NCI-H1092 treated with DMSO at 0.1 percent for 48 hours (cell line): Measurements from ENCODE around the gene ADGB.

Experiments used
- DNase-seq: peaks from one replicate; lab custom pipeline; 2025; lab: John Stamatoyannopoulos, UW

The ADGB gene

GRCh38 chr6:146634022-146634421 lies 35.2 kb downstream of the ADGB start:
- DNase-seq: no peak

DNA sequence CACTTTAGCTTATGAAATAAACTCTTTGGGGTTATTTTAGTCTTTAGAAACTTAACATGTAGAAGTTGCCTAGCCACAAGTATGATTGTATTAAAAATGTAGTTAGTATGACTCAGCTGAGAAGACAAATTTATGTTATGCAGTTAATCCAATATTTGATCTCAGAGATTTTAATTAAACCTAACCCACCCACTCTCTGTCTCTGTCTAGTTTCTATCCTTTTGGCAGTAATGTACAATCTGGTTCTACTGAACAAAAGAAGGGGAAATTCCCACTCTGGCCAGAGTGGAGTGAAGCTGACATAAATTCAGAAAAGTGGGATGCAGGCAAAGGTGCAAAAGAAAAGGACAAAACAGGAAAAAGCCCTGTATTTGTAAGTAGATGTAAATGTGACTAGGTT lies 36.4 kb downstream of the ADGB start:
- no peak for DNase-seq

- no peak for DNase-seq
These were observed 37.7 kb downstream of the ADGB start for GRCh38 chr6:146636481-146636880.

GRCh38 chr6:146642921-146643320 lies 44.1 kb downstream of the ADGB start:
- DNase-seq: no peak

DNA sequence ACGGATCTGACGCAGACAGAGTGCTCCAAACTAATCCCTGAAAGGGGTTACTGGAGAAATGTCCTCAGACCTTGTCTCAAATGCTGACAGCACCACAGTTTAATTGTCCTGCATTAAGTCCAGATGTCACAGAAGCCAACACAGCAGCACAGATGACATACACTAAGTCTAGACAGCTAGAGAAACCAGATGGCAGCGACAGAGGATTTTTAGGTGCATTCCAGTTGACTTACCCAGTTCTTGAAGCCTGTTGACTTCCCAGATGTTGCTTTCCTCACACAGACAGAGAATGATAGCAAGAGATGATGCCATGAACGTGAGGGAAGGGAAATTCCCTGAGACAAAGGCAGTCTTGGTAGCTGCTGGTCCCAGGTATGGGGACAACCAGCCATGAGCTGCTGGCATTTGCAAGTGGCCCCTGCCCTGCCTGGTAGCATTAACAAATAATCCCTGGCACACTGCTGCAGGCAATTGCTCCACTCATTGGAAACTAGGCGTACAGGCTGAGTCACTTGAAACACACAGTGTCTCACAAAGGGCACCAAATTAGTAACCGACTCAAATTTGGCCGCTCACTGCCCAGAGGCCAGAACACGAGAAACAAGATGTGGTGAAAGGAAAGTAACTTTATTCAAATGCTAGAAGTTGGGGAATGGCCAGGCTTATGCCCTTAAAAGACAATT lies 52.2 kb downstream of the ADGB start:
- no peak for DNase-seq

- no peak for DNase-seq
These were observed 52.7 kb downstream of the ADGB start for GRCh38 chr6:146651482-146651863.

- no peak for DNase-seq
These were observed 58.7 kb downstream of the ADGB start for GRCh38 chr6:146657432-146657831.

DNA sequence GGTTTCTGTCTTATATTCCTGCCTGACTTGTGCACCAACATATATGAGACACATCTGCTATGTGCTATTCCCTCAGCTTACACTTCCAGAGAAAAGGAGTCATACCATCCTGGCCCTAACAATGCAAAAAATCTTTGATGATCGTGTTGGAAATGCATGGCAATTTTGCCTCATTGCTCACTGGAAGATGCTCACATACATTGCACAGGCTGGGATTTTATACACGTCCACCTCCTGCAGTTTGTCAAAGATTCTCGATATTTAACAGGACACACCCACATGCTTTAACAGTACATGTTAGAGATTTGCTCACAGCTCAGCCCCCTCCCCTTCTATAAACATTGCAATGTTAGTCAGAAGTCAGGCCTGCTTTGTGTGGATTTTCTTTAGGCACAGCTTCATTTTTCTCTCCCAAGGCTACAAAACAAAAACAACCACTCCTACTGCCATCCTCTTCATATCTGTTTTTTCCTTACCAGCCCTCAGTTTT lies 66.1 kb downstream of the ADGB start:
- no peak for DNase-seq

- no peak for DNase-seq
These were observed 68.1 kb downstream of the ADGB start for GRCh38 chr6:146666909-146667308.

GRCh38 chr6:146670161-146670560 lies 71.4 kb downstream of the ADGB start:
- no peak for DNase-seq

DNA sequence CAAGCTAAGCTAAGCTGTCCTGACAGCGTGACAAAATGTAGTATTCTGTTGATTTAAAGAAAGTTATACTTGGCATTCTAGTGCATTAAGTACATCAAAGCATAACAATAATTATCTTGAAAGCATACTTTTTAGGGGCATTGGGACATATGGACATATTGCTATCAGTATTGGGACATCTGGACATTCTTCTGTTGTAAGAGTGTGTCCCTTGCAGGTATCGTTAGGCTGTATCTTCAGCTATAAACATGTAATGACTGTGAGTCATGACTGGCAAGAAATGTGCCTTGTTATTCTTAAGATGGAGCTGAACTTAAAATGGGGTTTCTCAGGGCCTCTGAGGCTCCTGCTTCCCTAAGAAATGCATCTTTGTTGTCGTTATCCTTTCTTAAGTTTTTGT lies 74.3 kb downstream of the ADGB start:
- no peak for DNase-seq

- no peak for DNase-seq
These were observed 80.6 kb downstream of the ADGB start for GRCh38 chr6:146679386-146679785.

DNA sequence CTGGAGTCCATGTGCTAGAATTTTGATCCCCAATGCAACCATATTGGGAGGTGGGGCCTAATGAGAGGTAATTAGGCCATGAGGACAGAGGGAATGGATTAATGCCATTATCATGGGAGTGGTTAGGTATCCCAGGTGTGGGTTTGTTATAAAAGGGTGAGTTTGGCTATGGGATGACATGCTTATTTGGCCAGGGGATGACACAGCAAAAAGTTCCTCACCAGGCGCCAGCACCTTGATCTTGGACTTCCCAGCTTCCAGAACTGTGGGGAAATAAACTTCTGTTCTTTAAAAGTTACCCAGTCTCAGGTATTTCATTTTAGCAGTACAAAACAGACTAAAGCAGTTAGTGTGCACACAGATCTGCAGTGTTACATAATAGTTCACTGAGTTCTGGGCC lies 84.1 kb downstream of the ADGB start:
- no peak for DNase-seq

DNA sequence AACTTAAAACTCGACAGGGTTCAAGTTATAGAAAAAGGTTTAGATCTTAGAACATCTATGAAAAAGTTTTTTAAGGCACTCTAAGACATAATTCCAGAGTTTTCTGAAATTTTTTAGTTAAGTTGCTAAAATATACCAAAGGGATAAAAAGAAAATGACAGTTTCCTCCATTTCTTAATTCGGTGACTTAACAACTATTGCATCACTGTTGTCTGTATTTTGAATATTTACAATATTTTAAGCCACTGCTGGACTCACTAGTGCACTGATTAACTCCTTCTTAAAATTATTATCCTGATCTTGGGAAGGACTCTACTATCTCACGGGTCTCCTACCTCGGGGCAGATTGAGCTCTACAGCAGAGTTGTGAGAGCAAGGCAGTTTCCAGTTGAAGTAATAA lies 91.0 kb downstream of the ADGB start:
- no peak for DNase-seq

DNA sequence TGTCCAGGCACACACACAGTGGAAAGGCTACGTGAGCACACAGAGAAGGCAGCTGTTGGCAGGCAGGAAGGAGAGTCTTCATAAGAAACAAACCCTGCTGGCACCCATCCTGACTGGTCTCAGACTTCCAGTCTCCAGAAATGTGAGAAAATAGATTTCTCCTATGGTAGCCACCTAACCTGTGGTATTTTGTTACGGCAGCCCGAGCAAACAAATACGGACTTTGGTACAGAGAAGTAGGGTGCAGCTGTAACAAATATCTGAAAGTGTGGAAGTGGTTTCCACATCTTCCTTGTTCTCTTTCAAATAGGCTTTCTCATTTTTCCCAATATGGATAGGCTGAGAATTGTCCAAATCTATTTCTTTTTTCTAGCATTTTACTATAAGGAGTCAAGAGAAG lies 94.6 kb downstream of the ADGB start:
- DNase-seq: no peak

GRCh38 chr6:146697921-146698320 lies 99.1 kb downstream of the ADGB start:
- DNase-seq: no peak

- DNase-seq: peak; percentile 33
These were observed 101.4 kb downstream of the ADGB start for GRCh38 chr6:146700078-146700686.

GRCh38 chr6:146701632-146702031 lies 102.9 kb downstream of the ADGB start:
- DNase-seq: no peak

DNA sequence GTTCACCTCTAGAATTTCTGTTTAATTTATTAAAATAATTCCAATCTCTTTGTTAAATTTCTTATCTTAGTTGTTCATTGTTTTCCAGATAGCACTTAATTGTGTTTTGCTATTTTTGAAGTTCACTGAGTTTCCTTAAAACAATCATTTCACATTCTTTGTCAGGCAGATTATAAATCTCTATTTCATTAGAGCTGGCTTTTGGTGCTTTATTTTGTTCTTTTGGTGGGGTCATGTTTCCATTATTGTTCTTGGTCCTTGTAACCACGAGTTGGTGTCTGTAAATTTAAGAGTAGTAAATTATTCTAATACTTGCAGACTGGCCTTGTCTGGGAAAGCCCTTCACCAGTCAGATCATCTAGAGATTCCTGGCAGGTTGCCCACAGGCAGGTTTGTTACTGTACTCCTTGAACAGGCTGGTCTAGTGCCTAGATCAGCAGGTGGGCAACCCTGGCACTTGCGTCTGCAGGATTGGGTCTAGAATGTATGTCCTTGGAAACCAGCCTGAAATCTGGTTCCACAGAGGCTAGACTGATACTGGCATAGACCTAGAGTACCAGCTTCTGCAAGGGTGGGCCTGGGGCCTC lies 110.4 kb downstream of the ADGB start:
- DNase-seq: no peak

GRCh38 chr6:146719387-146719786 lies 120.6 kb downstream of the ADGB start:
- DNase-seq: no peak

DNA sequence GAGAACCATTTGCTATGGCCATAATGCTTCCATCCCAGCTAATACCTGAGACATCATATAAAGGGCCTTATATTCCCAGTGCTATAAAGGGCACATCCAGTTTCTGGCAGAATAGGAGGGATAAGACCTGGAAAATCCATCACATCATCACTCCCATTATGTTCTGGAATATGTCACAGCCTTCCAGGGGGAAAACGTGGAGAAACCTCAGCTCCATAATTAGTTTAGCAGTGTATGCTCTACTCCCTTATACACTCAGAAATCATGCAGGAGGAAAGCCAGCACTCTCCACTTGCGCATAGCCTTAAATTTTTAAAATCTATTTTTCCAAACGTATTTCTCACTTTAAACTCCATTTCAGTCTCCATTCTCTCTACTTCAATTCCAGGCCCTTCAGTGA lies 140.9 kb downstream of the ADGB start:
- DNase-seq: no peak

- DNase-seq: no peak
These were observed 142.8 kb downstream of the ADGB start for GRCh38 chr6:146741609-146742008.

DNA sequence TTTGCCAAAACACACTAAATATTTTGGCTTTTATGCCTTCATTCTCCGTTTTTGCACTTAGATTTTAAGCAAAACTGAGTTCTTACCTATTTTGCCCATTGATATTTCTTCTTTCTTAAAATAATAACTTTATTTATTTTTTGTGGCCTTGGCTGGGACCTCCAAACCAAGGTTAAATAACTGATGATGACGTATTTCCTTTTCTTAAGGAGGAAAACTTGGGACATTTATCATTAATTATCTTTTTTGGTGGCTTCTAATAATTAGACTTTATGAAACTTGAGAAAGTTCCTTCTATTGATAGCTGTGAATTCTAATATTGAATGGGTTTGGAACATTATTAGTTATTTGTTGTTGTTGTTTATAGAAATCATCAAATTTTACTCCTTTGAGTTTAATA lies 154.5 kb downstream of the ADGB start:
- DNase-seq: no peak

DNA sequence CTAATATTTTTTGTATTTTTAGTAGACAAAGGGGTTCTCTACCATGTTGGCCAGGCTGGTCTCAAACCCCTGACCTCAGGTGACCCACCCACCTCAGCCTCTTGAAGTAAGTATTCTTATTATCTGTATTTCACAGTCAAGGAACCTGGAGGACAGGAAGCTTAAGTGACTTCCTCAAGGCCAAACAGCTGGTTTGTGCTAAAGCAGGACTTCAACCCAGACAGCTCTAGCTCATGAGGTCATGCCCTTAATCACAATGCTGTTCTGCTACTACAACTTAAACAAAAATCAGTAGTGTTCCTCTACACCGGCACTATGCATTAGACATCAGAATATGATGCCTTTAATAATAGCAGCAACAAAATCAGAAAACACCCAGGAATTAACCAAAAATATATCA lies 168.9 kb downstream of the ADGB start:
- no peak for DNase-seq
